Endothelial cell of umbilical vein (primary cell): Measurements from ENCODE around the gene CDK5RAP2. TPM values are rescaled to one million over a fixed set of nuclear protein-coding genes. Genes with fewer than 3 reads are reported as not detected.

Source experiments
- BruUV-seq: library from RNA; stranded (reverse); fragments of 400-500 nt; replicated peaks from 2 replicates; lab custom pipeline; 2021; lab: Mats Ljungman, UMichigan
- CTCF ChIA-PET: fragments of 300-600, 350-600 bp; sonication (Branson Sonifier 250); formaldehyde crosslinking; loops from one replicate; lab custom pipeline; 2021; ENCODE audit warnings: antibody characterized with exemption, inconsistent platforms; lab: Charles Lee
- POLR2A ChIA-PET: fragments of 300-600, 350-600 bp; sonication (Branson Sonifier 250); formaldehyde crosslinking; loops from one replicate; lab custom pipeline; 2021; ENCODE audit warnings: antibody characterized with exemption, inconsistent platforms; lab: Charles Lee
- DNase-seq: peaks from one replicate; pipeline ENCODE4 v3.0.0-alpha.2; 2011; ENCODE audit warnings: low read depth, low spot score
- FAIRE-seq: peaks from 2 replicates; lab custom pipeline; 2011; peaks lifted over from hg19 to GRCh38; lab: Jason Lieb, UNC
- H2AFZ ChIP-seq: 2 replicates; pipeline ENCODE4 v1.6.0; 2012; ENCODE audit warnings: low read depth, low read length, control low read depth, inconsistent platforms
- H3K27ac ChIP-seq: 2 replicates; pipeline ENCODE4 v1.5.1; 2011; ENCODE audit warnings: low read depth, mild to moderate bottlenecking, control low read depth, low read length, moderate library complexity; ENCODE audit not compliant: insufficient read depth
- H3K27me3 ChIP-seq, 2 experiments: 2 replicates each; pipeline versions ENCODE4 v1.6.0 to v1.6.1; 2011; ENCODE audit warnings: low read length in 2 of 2, mixed read lengths in 1 of 2; ENCODE audit not compliant: control insufficient read depth in 2 of 2, insufficient read depth in 2 of 2
- H3K36me3 ChIP-seq, 2 experiments: 2 replicates in 1 of 2; 3 replicates in 1 of 2; pipeline ENCODE4 v1.5.1; 2011; ENCODE audit warnings: low read length in 2 of 2, mild to moderate bottlenecking in 1 of 2, moderate library complexity in 1 of 2; ENCODE audit not compliant: control insufficient read depth in 2 of 2, insufficient read depth in 2 of 2; ENCODE audit errors: extremely low read depth in 1 of 2
- H3K4me1 ChIP-seq: 3 replicates; pipeline ENCODE4 v1.5.1; 2011; ENCODE audit warnings: mild to moderate bottlenecking, low read length; ENCODE audit not compliant: control insufficient read depth, insufficient read depth; ENCODE audit errors: extremely low read depth
- H3K4me2 ChIP-seq: 2 replicates; pipeline ENCODE4 v1.6.1; 2011; ENCODE audit warnings: low read length, control low read depth, mixed read lengths; ENCODE audit not compliant: insufficient read depth
- H3K4me3 ChIP-seq, 3 experiments: fragments of 200-600 bp in 1 of 3; sonication (generic), shearing (Covaris generic) in 1 of 3; replicated peaks in 1 of 3; 2 replicates each; pipeline ENCODE4 v1.5.1; 2011 to 2016; ENCODE audit warnings: control low read depth in 3 of 3, low read length in 3 of 3, mild to moderate bottlenecking in 2 of 3, inconsistent platforms in 1 of 3, low read depth in 1 of 3, moderate library complexity in 1 of 3; ENCODE audit not compliant: insufficient read depth in 1 of 3
- H3K79me2 ChIP-seq: 2 replicates; pipeline ENCODE4 v1.6.0; 2012; ENCODE audit warnings: low read length, inconsistent platforms; ENCODE audit not compliant: control insufficient read depth, insufficient read depth
- H3K9ac ChIP-seq: replicated peaks from 2 replicates; pipeline ENCODE3; 2011; ENCODE audit warnings: low read length, control low read depth; ENCODE audit not compliant: insufficient read depth; ENCODE audit errors: extremely low read depth
- H3K9me1 ChIP-seq: replicated peaks from 3 replicates; pipeline ENCODE4 v1.6.0; 2011; ENCODE audit warnings: mild to moderate bottlenecking, low read length; ENCODE audit not compliant: control insufficient read depth, insufficient read depth; ENCODE audit errors: extremely low read depth
- H3K9me3 ChIP-seq: replicated peaks from 2 replicates; pipeline ENCODE4 v1.5.1; 2012; ENCODE audit warnings: low read length, inconsistent platforms; ENCODE audit not compliant: control insufficient read depth, insufficient read depth
- H4K20me1 ChIP-seq: replicated peaks from 2 replicates; pipeline ENCODE3; 2011; ENCODE audit warnings: mild to moderate bottlenecking, low read length; ENCODE audit not compliant: control insufficient read depth, insufficient read depth; ENCODE audit errors: extremely low read depth
- CTCF ChIP-seq, 2 donors: IDR thresholded peaks; 1 replicate in 1 of 2; 2 replicates in 1 of 2; pipeline ENCODE4 v1.5.1; 2011; ENCODE audit warnings: low read length in 2 of 2, mild to moderate bottlenecking in 2 of 2, moderate library complexity in 2 of 2, control low read depth in 1 of 2, inconsistent platforms in 1 of 2, low read depth in 1 of 2; ENCODE audit not compliant: insufficient read depth in 1 of 2; ENCODE audit errors: extremely low read depth in 1 of 2
- EZH2 ChIP-seq: IDR thresholded peaks from 2 replicates; pipeline ENCODE4 v1.6.1; 2012; ENCODE audit warnings: borderline replicate concordance, low read depth, mild to moderate bottlenecking, moderate library complexity, low read length, inconsistent platforms; ENCODE audit not compliant: severe bottlenecking
- FOS ChIP-seq: IDR thresholded peaks from 2 replicates; pipeline ENCODE4 v1.6.1; 2011; ENCODE audit warnings: mild to moderate bottlenecking, low read length, moderate library complexity, borderline replicate concordance; ENCODE audit not compliant: insufficient read depth
- GATA2 ChIP-seq: IDR thresholded peaks from 2 replicates; pipeline ENCODE4 v1.7.0; 2011; ENCODE audit warnings: low read depth, mild to moderate bottlenecking, moderate library complexity, mixed read lengths, low read length; ENCODE audit not compliant: insufficient read length, insufficient read depth
- JUN ChIP-seq: IDR thresholded peaks from 2 replicates; pipeline ENCODE4 v1.6.1; 2011; ENCODE audit warnings: borderline replicate concordance, low read depth; ENCODE audit not compliant: insufficient read length, insufficient read depth
- MAX ChIP-seq: IDR thresholded peaks from 2 replicates; pipeline ENCODE4 v1.6.1; 2011; ENCODE audit not compliant: insufficient read depth, insufficient read length
- MYC ChIP-seq: IDR thresholded peaks from one replicate; pipeline ENCODE4 v1.6.1; 2011; ENCODE audit warnings: mild to moderate bottlenecking, low read depth, low read length
- POLR2A ChIP-seq: IDR thresholded peaks from 2 replicates; pipeline ENCODE4 v1.6.1; 2012; ENCODE audit warnings: low read depth, mild to moderate bottlenecking, control low read depth, low read length
- POLR2AphosphoS5 ChIP-seq: IDR thresholded peaks from 2 replicates; pipeline ENCODE4 v1.6.1; 2012; ENCODE audit warnings: low read depth, mild to moderate bottlenecking, control low read depth, low read length, moderate library complexity; ENCODE audit not compliant: insufficient read depth
- dilution Hi-C: fragments of 300-500 bp; cut with MboI; formaldehyde crosslinking; loops from one replicate; pipeline ENCODE4 v1.15.0; 2019; ENCODE audit warnings: low sequenced_read_pairs; ENCODE audit not compliant: extremely low pct_ligation_motif_present
- intact Hi-C: fragments of 100-400 bp; cut with micrococcal nuclease; formaldehyde crosslinking; loops from one replicate; pipeline ENCODE4 v1.10.0; 2022
- polyA plus RNA-seq, 4 experiments: library from polyadenylated mRNA; depleted of rRNA in 3 of 4; stranded (reverse) in 3 of 4; unstranded in 1 of 4; fragments of >200 nt; gene quantifications; 2 replicates each; pipeline versions ENCODE4 v1.2.1 to v1.2.3, GENCODE V29; 2011 to 2012; ENCODE audit warnings: missing spikeins in 1 of 4
- total RNA-seq: library from RNA; stranded (reverse); gene quantifications from 2 replicates; pipeline ENCODE4 v1.2.3, GENCODE V29; 2021

CDK5RAP2 gene
- total and polyA plus RNA-seq, 2 donors (not counting 3 experiments of a cell fraction or from before 2014, with no cell fraction given) = 17.5 to 56.7 TPM

DNA sequence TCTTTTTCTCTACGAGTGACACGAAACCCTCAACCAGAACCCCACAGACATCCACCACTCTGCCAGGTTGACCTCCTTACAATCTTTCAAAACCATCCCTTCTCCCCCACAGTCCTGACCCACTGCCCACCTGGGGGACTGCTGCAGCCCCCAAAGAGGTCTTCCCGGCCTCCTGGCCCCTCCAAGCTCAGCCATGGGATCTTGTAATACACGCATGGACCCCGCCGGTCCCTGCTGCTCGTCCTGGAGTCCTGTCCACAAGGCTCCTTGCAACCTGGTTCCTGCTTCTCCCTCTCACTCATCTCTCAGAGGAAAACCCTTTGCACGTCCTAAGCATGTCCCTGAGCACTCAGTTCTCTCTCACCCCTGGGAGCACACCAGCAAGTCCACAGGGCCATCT, 187.3 kb downstream of the CDK5RAP2 start:
- Histone ChIP-seq H3K4me2 (no peak overlapping the region), H3K9me3 (no peaks in the 10 kb centered on the region), H3K27me3 (no peaks in the 10 kb centered on the region), H3K4me3 (no peak overlapping the region), H4K20me1 (no peaks in the 10 kb centered on the region), H3K36me3 (peaks cover 8 to 16% of the 10 kb centered on the region in 2 experiments), H2AFZ (no peak overlapping the region), H3K79me2 (no peaks in the 10 kb centered on the region), H3K4me1 (no peaks in the 10 kb centered on the region), H3K27ac (no peak overlapping the region), H3K9ac (no peak overlapping the region), H3K9me1 (no peaks in the 10 kb centered on the region)
- ChIA-PET POLR2A (no interaction called here), CTCF (no interaction called here)
- TF ChIP-seq CTCF (IDR thresholded peaks at IDR 0.05; ENCODE audit: extremely low read depth in 1 of 2, insufficient read depth in 1 of 2, low read depth in 1 of 2, low read length in 2 of 2) (no peak), MAX (no peak), EZH2 (no peak), JUN (no peak), GATA2 (no peak), FOS (no peak), POLR2AphosphoS5 (no peak), MYC (no peak), POLR2A (no peak)
- intact Hi-C loops = no loop called here
- dilution Hi-C loops = no loop called here
- no peak for DNase-seq
- no peak for FAIRE-seq
- no TSS peak for BruUV-seq
